Glutamatergic neuron (in vitro differentiated cells): Measurements from ENCODE around the gene ROCK2. TPM values are rescaled to one million over a fixed set of nuclear protein-coding genes. Genes with fewer than 3 reads are reported as not detected.
"Not testable (repeated sequence)": the region's sequence is repeated elsewhere in the genome, so short reads cannot be mapped to it uniquely, and the experiment has no call there.

Experiments used
- DNase-seq: peaks from one replicate; pipeline ENCODE4 v3.0.0; 2022
- H3K27ac Mint-ChIP-seq: one replicate; pipeline ENCODE4 v1.8.0; 2020; ENCODE audit warnings: mild to moderate bottlenecking, mixed read lengths, inconsistent platforms; ENCODE audit not compliant: unreplicated experiment
- H3K27me3 Mint-ChIP-seq: one replicate; pipeline ENCODE4 v1.8.0; 2020; ENCODE audit warnings: mild to moderate bottlenecking, moderate library complexity, mixed read lengths, inconsistent platforms; ENCODE audit not compliant: unreplicated experiment
- H3K36me3 Mint-ChIP-seq: one replicate; pipeline ENCODE4 v1.8.0; 2020; ENCODE audit warnings: mild to moderate bottlenecking, mixed read lengths, inconsistent platforms; ENCODE audit not compliant: unreplicated experiment
- H3K4me1 Mint-ChIP-seq: one replicate; pipeline ENCODE4 v1.8.0; 2020; ENCODE audit warnings: mild to moderate bottlenecking, low read depth, mixed read lengths, inconsistent platforms; ENCODE audit not compliant: unreplicated experiment
- H3K4me3 Mint-ChIP-seq: one replicate; pipeline ENCODE4 v1.8.0; 2020; ENCODE audit warnings: mild to moderate bottlenecking, mixed read lengths, inconsistent platforms; ENCODE audit not compliant: unreplicated experiment
- H3K9me3 Mint-ChIP-seq: one replicate; pipeline ENCODE4 v1.8.0; 2020; ENCODE audit warnings: mild to moderate bottlenecking, moderate library complexity, mixed read lengths, inconsistent platforms; ENCODE audit not compliant: unreplicated experiment
- total RNA-seq: library from RNA; stranded (reverse); fragmentation: NEBNext Ultra II Directional; extraction: Animal tissue kit (Norgen Biotek cat#: 25700); gene quantifications from one replicate; pipeline ENCODE4 v1.2.1, GENCODE V29; 2021; ENCODE audit not compliant: unreplicated experiment
- TF ChIP-seq, protein P1 (sequence below): fragments of 200-600 bp; sonication (generic); IDR thresholded peaks from one replicate; pipeline ENCODE4 v1.5.0; 2021; ENCODE audit not compliant: partially characterized antibody, unreplicated experiment

ROCK2 gene
- total RNA-seq, 1 donor from 2014 or later = 34.6 TPM

DNA sequence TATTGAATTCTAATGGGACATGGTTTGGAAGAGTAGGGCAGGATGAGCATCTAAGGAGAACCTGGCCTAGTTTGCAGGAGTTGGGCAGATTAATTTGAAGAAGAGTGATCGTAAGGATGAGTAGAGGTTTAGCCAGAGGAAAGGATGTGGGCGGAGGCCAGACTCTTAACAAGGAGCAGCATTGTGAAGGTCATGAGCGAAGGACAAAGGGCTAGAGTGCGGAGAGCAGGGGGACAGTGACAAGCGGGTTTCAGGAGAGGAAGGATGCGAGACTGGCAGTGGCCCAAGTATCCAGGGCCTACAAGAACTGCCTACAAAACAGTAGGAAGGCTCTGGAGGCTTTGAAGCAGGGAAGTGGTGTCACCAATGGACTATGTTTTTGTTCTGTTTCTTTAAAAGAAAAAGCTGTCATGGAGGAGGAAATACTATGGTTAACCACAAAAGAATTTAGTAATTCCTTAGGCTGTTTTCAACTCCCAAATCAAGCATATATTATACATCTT lies 169.1 kb downstream of the ROCK2 start:
- H3K36me3 Mint-ChIP-seq = no peaks in the 10 kb centered on the region
- H3K4me3 Mint-ChIP-seq = no peak overlapping the region
- H3K9me3 Mint-ChIP-seq = peaks cover 2% of the 10 kb centered on the region
- TF ChIP-seq, protein P1, sequence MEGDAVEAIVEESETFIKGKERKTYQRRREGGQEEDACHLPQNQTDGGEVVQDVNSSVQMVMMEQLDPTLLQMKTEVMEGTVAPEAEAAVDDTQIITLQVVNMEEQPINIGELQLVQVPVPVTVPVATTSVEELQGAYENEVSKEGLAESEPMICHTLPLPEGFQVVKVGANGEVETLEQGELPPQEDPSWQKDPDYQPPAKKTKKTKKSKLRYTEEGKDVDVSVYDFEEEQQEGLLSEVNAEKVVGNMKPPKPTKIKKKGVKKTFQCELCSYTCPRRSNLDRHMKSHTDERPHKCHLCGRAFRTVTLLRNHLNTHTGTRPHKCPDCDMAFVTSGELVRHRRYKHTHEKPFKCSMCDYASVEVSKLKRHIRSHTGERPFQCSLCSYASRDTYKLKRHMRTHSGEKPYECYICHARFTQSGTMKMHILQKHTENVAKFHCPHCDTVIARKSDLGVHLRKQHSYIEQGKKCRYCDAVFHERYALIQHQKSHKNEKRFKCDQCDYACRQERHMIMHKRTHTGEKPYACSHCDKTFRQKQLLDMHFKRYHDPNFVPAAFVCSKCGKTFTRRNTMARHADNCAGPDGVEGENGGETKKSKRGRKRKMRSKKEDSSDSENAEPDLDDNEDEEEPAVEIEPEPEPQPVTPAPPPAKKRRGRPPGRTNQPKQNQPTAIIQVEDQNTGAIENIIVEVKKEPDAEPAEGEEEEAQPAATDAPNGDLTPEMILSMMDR = no peak
- H3K27me3 Mint-ChIP-seq = no peaks in the 10 kb centered on the region
- H3K4me1 Mint-ChIP-seq = peaks cover 5% of the 10 kb centered on the region
- no peak for DNase-seq
- H3K27ac Mint-ChIP-seq = peak overlapping the region; percentile 8

DNA sequence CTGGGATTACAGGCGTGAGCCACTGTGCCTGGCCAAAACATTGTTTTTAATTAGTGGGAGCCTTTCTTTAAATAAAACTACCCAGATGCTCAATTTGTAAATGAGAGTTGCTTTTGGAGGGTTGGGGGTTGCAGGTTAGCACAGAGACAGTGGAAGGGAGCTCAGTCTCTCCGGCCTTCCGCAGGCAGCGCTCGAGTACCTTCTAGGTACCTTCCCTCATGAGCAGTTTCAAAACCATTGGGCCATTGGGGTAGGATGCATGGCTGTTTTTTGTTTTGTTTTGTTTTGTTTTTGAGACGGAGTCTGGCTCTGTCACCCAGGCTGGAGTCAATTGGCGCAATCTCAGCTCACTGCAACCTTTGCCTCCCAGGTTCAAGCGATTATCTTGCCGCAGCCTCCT lies 170.2 kb downstream of the ROCK2 start:
- DNase-seq = no peak
- Mint-ChIP-seq H3K4me1 (peaks cover 5% of the 10 kb centered on the region), H3K36me3 (no peaks in the 10 kb centered on the region), H3K27me3 (peaks cover 2% of the 10 kb centered on the region), H3K27ac (no peak overlapping the region), H3K9me3 (peaks cover 2% of the 10 kb centered on the region), H3K4me3 (no peak overlapping the region)
- TF ChIP-seq, protein P1 = no peak

DNA sequence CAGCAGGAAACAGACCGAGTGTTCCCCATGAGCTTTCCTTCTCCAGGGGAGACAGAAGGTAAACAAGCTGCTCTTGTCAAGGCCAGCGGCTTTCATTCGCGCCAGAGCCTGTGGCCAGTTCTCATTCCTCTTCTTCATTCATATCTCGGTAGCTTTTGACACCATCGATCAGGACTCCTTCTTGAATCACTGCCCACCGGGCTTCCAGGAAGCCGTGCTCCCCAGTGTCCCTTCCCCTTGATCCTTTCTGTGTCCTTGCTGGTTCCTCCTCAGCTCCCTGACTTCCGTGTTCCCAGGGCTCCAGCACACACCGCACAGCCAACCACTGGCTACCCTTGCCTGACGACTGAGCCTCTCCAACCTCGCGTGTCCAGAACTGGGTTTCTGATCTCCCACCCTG lies 175.1 kb downstream of the ROCK2 start:
- no peaks in the 10 kb centered on the region for H3K4me1 Mint-ChIP-seq
- TF ChIP-seq, protein P1 = no peak
- no peak for DNase-seq
- H3K9me3 Mint-ChIP-seq = peaks cover 6% of the 10 kb centered on the region
- H3K27ac Mint-ChIP-seq = no peak overlapping the region
- peaks cover 4% of the 10 kb centered on the region for H3K27me3 Mint-ChIP-seq
- H3K36me3 Mint-ChIP-seq = no peaks in the 10 kb centered on the region
- H3K4me3 Mint-ChIP-seq = no peak overlapping the region

DNA sequence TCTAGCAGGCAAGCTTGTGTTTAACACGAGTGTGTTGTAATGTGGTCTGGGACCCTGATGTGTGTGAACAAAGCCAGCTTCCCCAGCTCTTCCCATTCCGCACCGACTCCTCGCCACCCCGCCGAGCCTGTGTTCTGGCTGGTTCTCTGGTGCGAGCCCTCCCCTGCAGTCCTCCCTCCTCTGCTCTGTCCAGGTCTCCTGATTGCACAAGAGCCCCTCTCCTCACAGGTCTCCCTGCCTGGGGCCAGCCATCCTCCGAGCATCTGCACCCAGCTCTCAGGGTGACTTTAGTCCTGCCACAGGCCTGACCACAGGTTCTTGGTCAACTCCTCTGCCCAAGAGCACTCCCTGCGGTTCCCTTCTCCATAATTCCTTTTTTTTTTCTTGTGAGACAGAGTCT lies 175.9 kb downstream of the ROCK2 start:
- peaks cover 6% of the 10 kb centered on the region for H3K4me1 Mint-ChIP-seq
- TF ChIP-seq, protein P1 = no peak
- H3K36me3 Mint-ChIP-seq = no peaks in the 10 kb centered on the region
- peaks cover 7% of the 10 kb centered on the region for H3K27me3 Mint-ChIP-seq
- no peak overlapping the region for H3K27ac Mint-ChIP-seq
- H3K9me3 Mint-ChIP-seq = peaks cover 6% of the 10 kb centered on the region
- no peak for DNase-seq
- H3K4me3 Mint-ChIP-seq = no peak overlapping the region

DNA sequence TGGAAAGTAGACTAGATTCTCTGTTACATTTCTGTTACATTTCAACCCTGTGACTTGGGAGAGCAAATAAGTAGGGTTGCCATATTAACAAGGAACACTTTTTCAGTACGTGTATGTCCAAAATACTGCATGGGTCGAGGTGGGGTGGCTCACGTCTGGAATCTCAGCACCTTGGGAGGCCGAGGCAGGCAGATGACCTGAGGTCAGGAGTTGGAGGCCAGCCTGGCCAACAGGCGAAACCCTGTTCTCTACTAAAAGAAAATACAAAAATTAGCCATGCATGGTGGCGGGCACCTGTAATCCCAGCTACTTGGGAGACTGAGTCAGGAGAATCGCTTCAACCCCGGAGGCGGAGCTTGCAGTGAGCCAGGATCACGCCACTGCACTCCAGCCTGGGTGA lies 178.0 kb downstream of the ROCK2 start:
- Mint-ChIP-seq H3K4me3 (no peak overlapping the region), H3K9me3 (peaks cover 9% of the 10 kb centered on the region), H3K36me3 (no peaks in the 10 kb centered on the region), H3K4me1 (peaks cover 6% of the 10 kb centered on the region), H3K27me3 (peaks cover 7% of the 10 kb centered on the region), H3K27ac (no peak overlapping the region)
- no peak for DNase-seq
- TF ChIP-seq, protein P1 = no peak

DNA sequence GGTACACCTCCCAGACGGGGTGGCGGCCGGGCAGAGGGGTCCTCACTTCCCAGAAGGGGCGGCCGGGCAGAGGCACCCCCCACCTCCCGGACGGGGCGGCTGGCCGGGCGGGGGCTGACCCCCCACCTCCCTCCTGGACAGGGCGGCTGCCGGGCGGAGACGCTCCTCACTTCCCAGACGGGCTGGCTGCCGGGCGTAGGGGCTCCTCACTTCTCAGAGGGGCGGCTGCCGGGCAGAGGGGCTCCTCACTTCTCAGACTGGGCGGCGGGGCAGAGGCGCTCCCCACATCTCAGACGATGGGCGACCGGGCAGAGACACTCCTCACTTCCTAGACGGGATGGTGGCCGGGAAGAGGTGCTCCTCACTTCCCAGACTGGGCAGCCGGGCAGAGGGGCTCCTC lies 179.4 kb downstream of the ROCK2 start:
- H3K27me3 Mint-ChIP-seq, H3K36me3 Mint-ChIP-seq, H3K4me3 Mint-ChIP-seq, DNase-seq: not testable (repeated sequence)
- Mint-ChIP-seq H3K27ac (peak overlapping the region; percentile 85), H3K4me1 (peaks cover 17% of the 10 kb centered on the region), H3K9me3 (peaks cover 15% of the 10 kb centered on the region)
